Articular chondrocyte of knee joint (primary cell): ENCODE measurements around the gene DBX2. TPM values are rescaled to one million over a fixed set of nuclear protein-coding genes. Genes with fewer than 3 reads are reported as not detected.

ENCODE experiments used
- total RNA-seq: library from RNA; depleted of rRNA; stranded (reverse); fragments of >200 nt; gene quantifications from 2 replicates; pipeline ENCODE4 v1.2.3, GENCODE V29; 2012

Gene DBX2
- total RNA-seq: not detected in 2 replicates

DNA sequence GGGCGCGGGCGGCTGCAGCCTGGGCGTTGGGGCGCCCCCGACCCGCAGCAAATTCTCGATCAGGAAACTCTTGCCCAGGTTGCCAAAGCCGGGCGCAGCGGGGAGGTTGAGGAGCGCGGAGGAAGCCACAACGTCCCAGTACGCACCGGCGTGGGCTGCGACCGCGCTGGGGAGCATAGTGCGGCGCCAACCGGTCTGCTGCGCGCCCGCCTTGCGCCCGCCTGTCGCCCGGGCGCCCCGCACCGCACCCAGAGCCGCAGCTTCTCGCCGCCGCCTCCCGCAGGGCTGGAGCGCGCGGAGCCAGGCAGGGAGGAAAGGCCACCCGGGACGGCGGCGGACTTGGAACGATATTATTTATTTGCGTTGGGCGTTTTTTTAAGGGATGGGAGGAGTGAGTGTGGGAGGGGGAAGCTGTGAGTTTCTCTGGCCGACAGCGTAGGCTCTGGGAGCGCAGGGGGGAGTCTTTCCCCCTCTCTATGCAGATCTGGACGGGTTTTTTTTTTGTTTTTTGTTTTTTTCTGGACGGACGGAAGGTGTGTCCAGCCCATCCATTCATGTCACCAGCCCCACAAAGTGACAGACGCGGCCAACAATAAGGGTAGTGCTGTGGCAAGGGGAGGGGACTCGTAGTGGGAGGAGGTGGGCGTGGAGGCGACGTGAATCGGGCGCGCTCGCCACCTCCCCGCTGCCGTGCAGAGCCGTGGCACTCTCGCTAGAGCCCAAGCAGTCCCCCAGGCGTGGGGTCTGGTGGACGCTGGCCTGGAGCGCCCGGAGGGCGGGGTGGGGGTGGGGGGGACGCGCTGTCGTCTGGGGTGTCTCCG is at the start of gene DBX2:
Gene DBX2 (minus strand): TSS at position 349 of the 821 bp plus-strand sequence. CDS start 172 bp downstream, at position 177.

Other genes starting within 250 kb of the DBX2 start
- gene NELL2, start 174.8 kb downstream of the DBX2 start, total RNA-seq: not detected in 2 replicates
- gene ANO6, start 165.0 kb upstream of the DBX2 start, total RNA-seq: 57.5 and 62.9 TPM in 2 replicates